ENCODE measurements around the gene TMEM255B. TPM values are rescaled to one million over a fixed set of nuclear protein-coding genes. Genes with fewer than 3 reads are reported as not detected.
A peak's percentile ranks its signal among the peaks of the same experiment; 100 is the strongest.
"Not testable (repeated sequence)": the region's sequence is repeated elsewhere in the genome, so short reads cannot be mapped to it uniquely, and the experiment has no call there.

TMEM255B gene
- total and polyA plus RNA-seq, 5 donors from 2014 or later = 0.02 to 1.3 (median 0.11) TPM; not detected in 1

GRCh38 chr13:113795362-113795761 lies 36.3 kb downstream of the TMEM255B start:
- H3K4me1 Mint-ChIP-seq; H3K27me3 ChIP-seq (ENCODE audit: control insufficient read depth, insufficient read depth, low read length); H3K36me3 ChIP-seq (ENCODE audit: control insufficient read depth, insufficient read depth, low read length); H3K27me3 Mint-ChIP-seq; ATAC-seq (ENCODE audit: low read depth in 2 of 2); DNase-seq; H3K9me3 ChIP-seq (ENCODE audit: control insufficient read depth in 2 of 2, low read length in 2 of 2); H3K4me1 ChIP-seq (ENCODE audit: control insufficient read depth, insufficient read depth, low read length, poor library complexity, severe bottlenecking); H3K4me3 Mint-ChIP-seq; H3K4me3 ChIP-seq (ENCODE audit: low read depth, low read length); H3K27ac Mint-ChIP-seq; H3K9me3 Mint-ChIP-seq; H3K36me3 Mint-ChIP-seq; H3K27ac ChIP-seq (ENCODE audit: insufficient read depth, low read length, poor library complexity, severe bottlenecking): not testable (repeated sequence)

GRCh38 chr13:113796211-113796963 lies 37.4 kb downstream of the TMEM255B start:
- DNase-seq (no peak), ATAC-seq (ENCODE audit: low read depth in 2 of 2) (no peak)
- Mint-ChIP-seq H3K27ac (no peak overlapping the region), H3K27me3 (peaks cover 6% of the 10 kb centered on the region), H3K36me3 (no peaks in the 10 kb centered on the region), H3K4me1 (no peaks in the 10 kb centered on the region), H3K4me3 (no peak overlapping the region), H3K9me3 (peaks cover 0 to 3% (median 0%) of the 10 kb centered on the region in 7 donors)
- no peaks in the 10 kb centered on the region for H3K4me1 ChIP-seq (ENCODE audit: control insufficient read depth, insufficient read depth, low read length, poor library complexity, severe bottlenecking)
- no peak overlapping the region for H3K4me3 ChIP-seq (ENCODE audit: low read depth, low read length)
- no peaks in the 10 kb centered on the region for H3K27me3 ChIP-seq (ENCODE audit: control insufficient read depth, insufficient read depth, low read length)
- no peak overlapping the region for H3K27ac ChIP-seq (ENCODE audit: insufficient read depth, low read length, poor library complexity, severe bottlenecking)
- no peaks in the 10 kb centered on the region for H3K36me3 ChIP-seq (ENCODE audit: control insufficient read depth, insufficient read depth, low read length)
- H3K9me3 ChIP-seq (ENCODE audit: control insufficient read depth in 2 of 2, low read length in 2 of 2) = no peaks in the 10 kb centered on the region

GRCh38 chr13:113796964-113797676 lies 38.1 kb downstream of the TMEM255B start:
- no peak overlapping the region for H3K4me3 ChIP-seq (ENCODE audit: low read depth, low read length)
- no peak overlapping the region for H3K27ac ChIP-seq (ENCODE audit: insufficient read depth, low read length, poor library complexity, severe bottlenecking)
- H3K36me3 Mint-ChIP-seq = no peaks in the 10 kb centered on the region
- DNase-seq (no peak), ATAC-seq (ENCODE audit: low read depth in 2 of 2) (no peak)
- no peaks in the 10 kb centered on the region for H3K4me1 Mint-ChIP-seq
- H3K27me3 Mint-ChIP-seq = peaks cover 6% of the 10 kb centered on the region
- peak overlapping the region in 1 of 3 donors; percentile 48 for H3K27ac Mint-ChIP-seq
- H3K4me3 Mint-ChIP-seq = no peak overlapping the region
- H3K36me3 ChIP-seq (ENCODE audit: control insufficient read depth, insufficient read depth, low read length) = no peaks in the 10 kb centered on the region
- H3K4me1 ChIP-seq (ENCODE audit: control insufficient read depth, insufficient read depth, low read length, poor library complexity, severe bottlenecking) = no peaks in the 10 kb centered on the region
- H3K9me3 ChIP-seq (ENCODE audit: control insufficient read depth in 2 of 2, low read length in 2 of 2) = no peaks in the 10 kb centered on the region
- peaks cover 0 to 3% (median 0%) of the 10 kb centered on the region in 7 donors for H3K9me3 Mint-ChIP-seq
- H3K27me3 ChIP-seq (ENCODE audit: control insufficient read depth, insufficient read depth, low read length) = no peaks in the 10 kb centered on the region

DNA sequence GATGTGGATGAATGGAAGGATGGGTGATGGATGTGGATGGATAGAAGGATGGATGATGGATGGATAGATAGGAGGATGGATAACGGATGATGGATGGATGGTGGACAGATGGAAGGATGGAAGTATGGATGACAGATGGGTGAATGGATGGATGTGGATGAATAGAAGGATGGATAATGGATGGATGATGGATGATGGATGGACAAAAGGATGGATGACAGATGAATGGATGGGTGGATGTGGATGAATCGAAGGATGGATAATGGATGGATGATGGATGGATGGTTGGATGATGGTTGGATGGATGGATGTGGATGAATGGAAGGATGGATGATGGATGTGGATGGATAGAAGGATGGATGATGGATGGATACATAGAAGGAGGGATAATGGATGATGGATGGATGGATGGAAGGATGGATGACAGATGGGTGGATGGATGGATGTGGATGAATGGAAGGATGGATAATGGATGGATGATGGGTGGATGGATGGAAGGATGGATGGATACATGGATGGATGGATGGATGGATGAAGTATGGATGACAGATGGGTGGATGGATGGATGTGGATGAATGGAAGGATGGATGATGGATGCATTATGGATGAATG lies 39.3 kb downstream of the TMEM255B start:
- Mint-ChIP-seq H3K27ac (no peak overlapping the region), H3K4me3 (no peak overlapping the region), H3K4me1 (no peaks in the 10 kb centered on the region), H3K27me3 (no peaks in the 10 kb centered on the region), H3K36me3 (no peaks in the 10 kb centered on the region), H3K9me3 (peaks cover 0 to 2% (median 0%) of the 10 kb centered on the region in 7 donors)
- ATAC-seq (ENCODE audit: low read depth in 2 of 2) = no peak
- H3K4me3 ChIP-seq (ENCODE audit: low read depth, low read length) = no peak overlapping the region
- no peaks in the 10 kb centered on the region for H3K36me3 ChIP-seq (ENCODE audit: control insufficient read depth, insufficient read depth, low read length)
- DNase-seq = no peak
- no peaks in the 10 kb centered on the region for H3K9me3 ChIP-seq (ENCODE audit: control insufficient read depth in 2 of 2, low read length in 2 of 2)
- no peaks in the 10 kb centered on the region for H3K27me3 ChIP-seq (ENCODE audit: control insufficient read depth, insufficient read depth, low read length)
- no peak overlapping the region for H3K27ac ChIP-seq (ENCODE audit: insufficient read depth, low read length, poor library complexity, severe bottlenecking)
- no peaks in the 10 kb centered on the region for H3K4me1 ChIP-seq (ENCODE audit: control insufficient read depth, insufficient read depth, low read length, poor library complexity, severe bottlenecking)

DNA sequence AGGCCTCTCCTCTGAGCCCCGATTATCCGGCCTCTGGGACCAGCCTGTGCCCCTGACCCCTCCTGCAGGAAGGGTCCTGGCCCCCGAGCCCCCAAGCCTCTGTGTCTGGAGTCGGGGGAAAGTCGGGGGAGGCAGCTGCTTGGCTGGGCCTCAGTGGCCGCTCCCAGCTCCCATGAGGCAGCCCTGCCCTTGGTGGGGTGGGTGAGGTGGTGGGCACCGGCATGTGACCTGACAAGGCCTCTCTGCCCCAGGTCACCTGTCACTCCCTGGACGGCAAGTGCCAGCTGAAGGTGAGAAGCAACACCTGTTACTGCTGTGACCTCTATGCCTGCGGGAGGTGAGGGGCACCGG lies 41.5 kb downstream of the TMEM255B start:
- H3K27me3 ChIP-seq (ENCODE audit: control insufficient read depth, insufficient read depth, low read length) = no peaks in the 10 kb centered on the region
- no peaks in the 10 kb centered on the region for H3K9me3 ChIP-seq (ENCODE audit: control insufficient read depth in 2 of 2, low read length in 2 of 2)
- no peak overlapping the region for H3K27ac ChIP-seq (ENCODE audit: insufficient read depth, low read length, poor library complexity, severe bottlenecking)
- DNase-seq = no peak
- H3K4me3 ChIP-seq (ENCODE audit: low read depth, low read length) = no peak overlapping the region
- H3K36me3 ChIP-seq (ENCODE audit: control insufficient read depth, insufficient read depth, low read length) = no peaks in the 10 kb centered on the region
- H3K36me3 Mint-ChIP-seq = no peaks in the 10 kb centered on the region
- H3K4me1 ChIP-seq (ENCODE audit: control insufficient read depth, insufficient read depth, low read length, poor library complexity, severe bottlenecking) = no peaks in the 10 kb centered on the region
- no peak overlapping the region for H3K27ac Mint-ChIP-seq
- H3K9me3 Mint-ChIP-seq = peaks cover 0 to 2% (median 0%) of the 10 kb centered on the region in 7 donors
- H3K27me3 Mint-ChIP-seq = no peaks in the 10 kb centered on the region
- H3K4me1 Mint-ChIP-seq = no peaks in the 10 kb centered on the region
- no peak for ATAC-seq (ENCODE audit: low read depth in 2 of 2)
- H3K4me3 Mint-ChIP-seq = no peak overlapping the region

GRCh38 chr13:113801289-113801961 lies 42.4 kb downstream of the TMEM255B start:
- Histone ChIP-seq H3K27ac (ENCODE audit: insufficient read depth, low read length, poor library complexity, severe bottlenecking) (no peak overlapping the region), H3K4me3 (ENCODE audit: low read depth, low read length) (no peak overlapping the region), H3K9me3 (ENCODE audit: control insufficient read depth in 2 of 2, low read length in 2 of 2) (no peaks in the 10 kb centered on the region), H3K27me3 (ENCODE audit: control insufficient read depth, insufficient read depth, low read length) (no peaks in the 10 kb centered on the region), H3K4me1 (ENCODE audit: control insufficient read depth, insufficient read depth, low read length, poor library complexity, severe bottlenecking) (no peaks in the 10 kb centered on the region), H3K36me3 (ENCODE audit: control insufficient read depth, insufficient read depth, low read length) (no peaks in the 10 kb centered on the region)
- Mint-ChIP-seq H3K4me1 (no peaks in the 10 kb centered on the region), H3K27ac (no peak overlapping the region), H3K27me3 (no peaks in the 10 kb centered on the region), H3K9me3 (peaks cover 0 to 2% (median 0%) of the 10 kb centered on the region in 7 donors), H3K36me3 (no peaks in the 10 kb centered on the region), H3K4me3 (no peak overlapping the region)
- ATAC-seq (ENCODE audit: low read depth in 2 of 2) = no peak
- no peak for DNase-seq

DNA sequence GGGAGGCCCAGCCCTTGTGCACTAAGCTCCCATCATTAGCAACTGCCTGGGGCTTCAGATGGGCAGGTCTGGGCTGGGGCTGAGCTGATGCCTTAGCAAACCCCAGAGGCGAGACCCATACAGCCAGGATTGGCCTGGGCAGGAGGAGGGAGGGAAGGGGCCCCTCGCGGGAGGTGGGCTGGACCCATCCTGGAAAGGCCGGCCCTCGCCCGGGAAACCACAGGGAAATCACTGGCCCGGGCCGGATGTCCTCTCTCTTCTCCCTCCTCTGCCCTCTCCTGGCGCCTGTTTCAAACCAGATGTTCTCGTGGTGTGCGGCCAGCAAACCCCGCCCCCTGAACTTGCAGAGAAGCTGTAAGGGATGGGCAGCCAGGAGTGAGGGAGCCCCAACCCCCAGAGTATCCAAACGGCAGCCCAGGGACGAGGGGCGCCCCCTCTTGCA lies 43.1 kb downstream of the TMEM255B start:
- H3K4me1 Mint-ChIP-seq = no peaks in the 10 kb centered on the region
- Histone ChIP-seq H3K36me3 (ENCODE audit: control insufficient read depth, insufficient read depth, low read length) (no peaks in the 10 kb centered on the region), H3K4me3 (ENCODE audit: low read depth, low read length) (no peak overlapping the region), H3K27me3 (ENCODE audit: control insufficient read depth, insufficient read depth, low read length) (no peaks in the 10 kb centered on the region), H3K4me1 (ENCODE audit: control insufficient read depth, insufficient read depth, low read length, poor library complexity, severe bottlenecking) (no peaks in the 10 kb centered on the region), H3K27ac (ENCODE audit: insufficient read depth, low read length, poor library complexity, severe bottlenecking) (no peak overlapping the region), H3K9me3 (ENCODE audit: control insufficient read depth in 2 of 2, low read length in 2 of 2) (no peaks in the 10 kb centered on the region)
- H3K9me3 Mint-ChIP-seq = peaks cover 0 to 2% (median 0%) of the 10 kb centered on the region in 7 donors
- DNase-seq (no peak), ATAC-seq (ENCODE audit: low read depth in 2 of 2) (no peak)
- no peaks in the 10 kb centered on the region for H3K27me3 Mint-ChIP-seq
- no peak overlapping the region for H3K4me3 Mint-ChIP-seq
- H3K36me3 Mint-ChIP-seq = no peaks in the 10 kb centered on the region
- no peak overlapping the region for H3K27ac Mint-ChIP-seq
